AG04449 (cell line): ENCODE data around the gene ARMC9.

Source experiments
- CTCF ChIA-PET: fragments of 350-600 bp; formaldehyde crosslinking; extraction: SDS; loops from one replicate; lab custom pipeline; 2021; ENCODE audit warnings: antibody characterized with exemption; lab: Yijun Ruan, JAX
- POLR2A ChIA-PET: fragments of 400-600, 350-600 bp; formaldehyde crosslinking; extraction: SDS; loops from one replicate; lab custom pipeline; 2020; ENCODE audit warnings: antibody characterized with exemption, inconsistent platforms; lab: Yijun Ruan, JAX
- DNase-seq: peaks from one replicate; pipeline ENCODE4 v3.0.0-alpha.2; 2010; ENCODE audit warnings: low read depth, low spot score
- H3K4me3 ChIP-seq: 2 replicates; pipeline ENCODE4 v1.5.1; 2011; ENCODE audit warnings: low read depth, mild to moderate bottlenecking, control low read depth, low read length
- CTCF ChIP-seq: IDR thresholded peaks from one replicate; pipeline ENCODE4 v1.5.1; 2011; ENCODE audit warnings: mild to moderate bottlenecking, moderate library complexity, low read length, control low read depth, inconsistent platforms; ENCODE audit not compliant: insufficient read depth; ENCODE audit errors: missing control alignments

ARMC9 gene

GRCh38 chr2:231288590-231288989 lies 90.2 kb downstream of the ARMC9 start:
- no peak overlapping the region for H3K4me3 ChIP-seq
- no peak for DNase-seq
- CTCF ChIA-PET: interaction anchor here (1.2 to 2.1 kb wide), 3 partner anchors 123 to 184 kb away, joined by 3 to 10 read pairs (median 4); no protein-coding TSS in a partner anchor
- no peak for TF ChIP-seq CTCF
- POLR2A ChIA-PET: no interaction called here

- ChIA-PET CTCF (interaction anchor here (0.7 to 2.4 kb wide), 5 partner anchors 9 to 139 kb away, joined by 3 to 8 read pairs (median 4); no protein-coding TSS in a partner anchor), POLR2A (no interaction called here)
- no peak for TF ChIP-seq CTCF
- H3K4me3 ChIP-seq: no peak overlapping the region
- DNase-seq: no peak
Observed at GRCh38 chr2:231290321-231291015, 92.0 kb downstream of the ARMC9 start.

- CTCF ChIA-PET: interaction anchor here (0.6 to 2.2 kb wide), 5 partner anchors 16 to 113 kb away, joined by 3 to 5 read pairs (median 3); no protein-coding TSS in a partner anchor
- no peak for DNase-seq
- H3K4me3 ChIP-seq: no peak overlapping the region
- no peak for TF ChIP-seq CTCF
- POLR2A ChIA-PET: interaction anchor here (0.9 kb wide), 1 partner anchor 159 kb away, joined by 3 read pairs; no protein-coding TSS in a partner anchor
Observed at GRCh38 chr2:231292472-231293134, 94.2 kb downstream of the ARMC9 start.

GRCh38 chr2:231293163-231293562 lies 94.7 kb downstream of the ARMC9 start:
- CTCF ChIA-PET: interaction anchor here (0.6 to 2.2 kb wide), 6 partner anchors 16 to 119 kb away, joined by 3 to 5 read pairs (median 4); no protein-coding TSS in a partner anchor
- POLR2A ChIA-PET: interaction anchor here (0.9 kb wide), 1 partner anchor 158 kb away, joined by 3 read pairs; no protein-coding TSS in a partner anchor
- H3K4me3 ChIP-seq: no peak overlapping the region
- DNase-seq: no peak
- TF ChIP-seq CTCF: no peak

GRCh38 chr2:231294116-231294515 lies 95.7 kb downstream of the ARMC9 start:
- ChIA-PET POLR2A (no interaction called here), CTCF (interaction anchor here (1.1 to 8.2 kb wide), 5 partner anchors 10 to 158 kb away, joined by 3 to 206 read pairs (median 5); no protein-coding TSS in a partner anchor)
- no peak for TF ChIP-seq CTCF
- no peak for DNase-seq
- no peak overlapping the region for H3K4me3 ChIP-seq
